SU-DHL-6 (cell line): ENCODE data around the gene SFT2D3.

Experiments used
- CTCF ChIP-seq: fragments of 200-600 bp; sonication (generic); IDR thresholded peaks from one replicate; pipeline ENCODE4 v1.5.1; 2017; ENCODE audit warnings: antibody characterized with exemption, mild to moderate bottlenecking, low read length, moderate library complexity; ENCODE audit not compliant: insufficient read depth, poor library complexity, severe bottlenecking
- EZH2phosphoT487 ChIP-seq: fragments of 200-600 bp; sonication (generic), shearing (Covaris generic); conservative IDR thresholded peaks from 2 replicates; pipeline ENCODE4 v1.6.1; 2018; ENCODE audit warnings: mild to moderate bottlenecking, antibody characterized with exemption, low read length, moderate library complexity, mixed read lengths

GRCh38 chr2:127683757-127684156 lies 17.5 kb upstream of the SFT2D3 start:
- TF ChIP-seq CTCF (no peak), EZH2phosphoT487 (no peak)
